ENCODE results near the gene TMEM116. TPM values are rescaled to one million over a fixed set of nuclear protein-coding genes. Genes with fewer than 3 reads are reported as not detected.
"Not testable (repeated sequence)": the region's sequence is repeated elsewhere in the genome, so short reads cannot be mapped to it uniquely, and the experiment has no call there.

Gene TMEM116
- total and polyA plus RNA-seq, 7 donors, result 3.0 to 16.6 (median 7.5) TPM

- no peaks in the 10 kb centered on the region for H3K27me3 ChIP-seq
- no peak for DNase-seq
- H3K4me1 ChIP-seq, result no peaks in the 10 kb centered on the region
- intact Hi-C loops (cut with DNase I), result no loop called here
- no peaks in the 10 kb centered on the region for H3K36me3 ChIP-seq
- H3K27ac ChIP-seq, result no peak overlapping the region
- no peak overlapping the region for H3K4me3 ChIP-seq
- no peaks in the 10 kb centered on the region for H3K9me3 ChIP-seq
- TF ChIP-seq EP300 (IDR thresholded peaks at IDR 0.05), result no peak
- no peak for TF ChIP-seq CTCF (IDR thresholded peaks at IDR 0.05)
- no peak for TF ChIP-seq POLR2AphosphoS5 (IDR thresholded peaks at IDR 0.05)
- no peak for TF ChIP-seq POLR2A (IDR thresholded peaks at IDR 0.05)
Observed at GRCh38 chr12:111976860-111977259, 36.1 kb downstream of the TMEM116 start.

- WGBS, 2 donors, result 92 to 98% methylated on average over 6 of the region's 6 CpGs
- Histone ChIP-seq H3K4me1 (no peaks in the 10 kb centered on the region), H3K36me3 (no peaks in the 10 kb centered on the region), H3K4me3 (no peak overlapping the region), H3K27ac (no peak overlapping the region), H3K9me3 (no peaks in the 10 kb centered on the region), H3K27me3 (no peaks in the 10 kb centered on the region)
- DNase-seq, result no peak
- intact Hi-C loops (cut with DNase I), result no loop called here
- TF ChIP-seq POLR2AphosphoS5 (IDR thresholded peaks at IDR 0.05), result no peak
- TF ChIP-seq CTCF (IDR thresholded peaks at IDR 0.05), result no peak
- no peak for TF ChIP-seq EP300 (IDR thresholded peaks at IDR 0.05)
- TF ChIP-seq POLR2A (IDR thresholded peaks at IDR 0.05), result no peak
Observed at GRCh38 chr12:111976291-111976690, 36.7 kb downstream of the TMEM116 start.

- Histone ChIP-seq H3K4me3 (no peak overlapping the region), H3K4me1 (no peaks in the 10 kb centered on the region), H3K27ac (no peak overlapping the region), H3K9me3 (peaks cover 0 to 9% (median 0%) of the 10 kb centered on the region in 4 donors), H3K27me3 (no peaks in the 10 kb centered on the region), H3K36me3 (no peaks in the 10 kb centered on the region)
- no peak for DNase-seq
- TF ChIP-seq EP300 (IDR thresholded peaks at IDR 0.05) (no peak), POLR2A (IDR thresholded peaks at IDR 0.05) (no peak), POLR2AphosphoS5 (IDR thresholded peaks at IDR 0.05) (no peak), CTCF (IDR thresholded peaks at IDR 0.05) (no peak)
- intact Hi-C loops (cut with DNase I), result no loop called here
- WGBS, 2 donors, result 91 to 92% methylated on average over 5 of the region's 5 CpGs
Observed at GRCh38 chr12:111975161-111975931, 37.6 kb downstream of the TMEM116 start.

- Histone ChIP-seq H3K27me3 (no peaks in the 10 kb centered on the region), H3K9me3 (peaks cover 0 to 10% (median 0%) of the 10 kb centered on the region in 4 donors), H3K27ac (no peak overlapping the region), H3K4me3 (no peak overlapping the region), H3K4me1 (no peaks in the 10 kb centered on the region), H3K36me3 (no peaks in the 10 kb centered on the region)
- DNase-seq, result no peak
- intact Hi-C loops (cut with DNase I), result no loop called here
- TF ChIP-seq CTCF (IDR thresholded peaks at IDR 0.05), result no peak
- TF ChIP-seq POLR2AphosphoS5 (IDR thresholded peaks at IDR 0.05), result no peak
- no peak for TF ChIP-seq EP300 (IDR thresholded peaks at IDR 0.05)
- no peak for TF ChIP-seq POLR2A (IDR thresholded peaks at IDR 0.05)
Observed at GRCh38 chr12:111971800-111972199, 41.2 kb downstream of the TMEM116 start.

GRCh38 chr12:111964935-111965334 is 48.0 kb downstream of the TMEM116 start:
- TF ChIP-seq EP300 (IDR thresholded peaks at IDR 0.05) (no peak), POLR2A (IDR thresholded peaks at IDR 0.05) (no peak), CTCF (IDR thresholded peaks at IDR 0.05) (no peak), POLR2AphosphoS5 (IDR thresholded peaks at IDR 0.05) (no peak)
- Histone ChIP-seq H3K4me3 (no peak overlapping the region), H3K4me1 (no peaks in the 10 kb centered on the region), H3K27me3 (no peaks in the 10 kb centered on the region), H3K27ac (no peak overlapping the region), H3K36me3 (no peaks in the 10 kb centered on the region), H3K9me3 (no peaks in the 10 kb centered on the region)
- no peak for DNase-seq
- 27 to 71% methylated on average over 1 of the region's 1 CpG for WGBS, 2 donors
- intact Hi-C loops (cut with DNase I), result no loop called here

- H3K36me3 ChIP-seq; H3K27me3 ChIP-seq; H3K27ac ChIP-seq; DNase-seq; intact Hi-C loops (cut with DNase I); H3K4me1 ChIP-seq; H3K4me3 ChIP-seq; H3K9me3 ChIP-seq: not testable (repeated sequence)
- 95 to 100% methylated on average over 2 of the region's 2 CpGs for WGBS, 2 donors
Observed at GRCh38 chr12:111959518-111959917, 53.4 kb downstream of the TMEM116 start.

- H3K27ac ChIP-seq; DNase-seq; H3K4me1 ChIP-seq; H3K4me3 ChIP-seq; H3K36me3 ChIP-seq; H3K9me3 ChIP-seq; intact Hi-C loops (cut with DNase I); H3K27me3 ChIP-seq: not testable (repeated sequence)
- 97 to 98% methylated on average over 31 of the region's 31 CpGs for WGBS, 2 donors
Observed at GRCh38 chr12:111957224-111957623, 55.7 kb downstream of the TMEM116 start.

All from sigmoid colon (tissue), 7 donors.